ENCODE data around the gene FAM186B.

Gene FAM186B

GRCh38 chr12:49582201-49582600 is 23.2 kb downstream of the FAM186B start:
- H3F3A ChIP-seq (ENCODE audit: insufficient read depth, low read length): no peaks in the 10 kb centered on the region
- H3K36me3 ChIP-seq (ENCODE audit: insufficient read depth, low read length): peaks cover 11% of the 10 kb centered on the region; the same call in 1 of the 2 replicates
- TF ChIP-seq CTCF (IDR thresholded peaks at IDR 0.05; ENCODE audit: low read length) (no peak), EZH2 (IDR thresholded peaks at IDR 0.05; ENCODE audit: borderline replicate concordance, low read length) (no peak)
- no peaks in the 10 kb centered on the region for H3K27me3 ChIP-seq (ENCODE audit: insufficient read depth, low read length)
- H2AFZ ChIP-seq (ENCODE audit: low read length): no peak overlapping the region
- H3K27ac ChIP-seq (ENCODE audit: low read depth, low read length, poor library complexity, severe bottlenecking): no peak overlapping the region
- no peaks in the 10 kb centered on the region for H3K79me2 ChIP-seq (ENCODE audit: insufficient read depth, low read length)
- H3K4me2 ChIP-seq (ENCODE audit: low read length): no peak overlapping the region
- H3K9me3 ChIP-seq (ENCODE audit: low read length): no peaks in the 10 kb centered on the region
- H3K9ac ChIP-seq (ENCODE audit: low read length): no peak overlapping the region
- H4K20me1 ChIP-seq (ENCODE audit: insufficient read depth, low read length): no peaks in the 10 kb centered on the region
- H3K4me3 ChIP-seq (ENCODE audit: low read depth, low read length, poor library complexity, severe bottlenecking): no peak overlapping the region
- H3K4me1 ChIP-seq (ENCODE audit: insufficient read depth, low read length, severe bottlenecking): peaks cover 4% of the 10 kb centered on the region
- H3K9me2 ChIP-seq (ENCODE audit: low read depth, low read length): no peaks in the 10 kb centered on the region

- Histone ChIP-seq H3K79me2 (ENCODE audit: insufficient read depth, low read length) (no peaks in the 10 kb centered on the region), H3K27me3 (ENCODE audit: insufficient read depth, low read length) (no peaks in the 10 kb centered on the region), H3K9me2 (ENCODE audit: low read depth, low read length) (no peaks in the 10 kb centered on the region), H2AFZ (ENCODE audit: low read length) (no peak overlapping the region), H3K4me2 (ENCODE audit: low read length) (no peak overlapping the region), H3K9ac (ENCODE audit: low read length) (no peak overlapping the region), H3K4me3 (ENCODE audit: low read depth, low read length, poor library complexity, severe bottlenecking) (no peak overlapping the region), H3K9me3 (ENCODE audit: low read length) (no peaks in the 10 kb centered on the region), H4K20me1 (ENCODE audit: insufficient read depth, low read length) (no peaks in the 10 kb centered on the region), H3F3A (ENCODE audit: insufficient read depth, low read length) (no peaks in the 10 kb centered on the region), H3K36me3 (ENCODE audit: insufficient read depth, low read length) (peaks cover 16% of the 10 kb centered on the region; the same call in 1 of the 2 replicates), H3K27ac (ENCODE audit: low read depth, low read length, poor library complexity, severe bottlenecking) (no peak overlapping the region), H3K4me1 (ENCODE audit: insufficient read depth, low read length, severe bottlenecking) (peaks cover 4% of the 10 kb centered on the region)
- TF ChIP-seq EZH2 (IDR thresholded peaks at IDR 0.05; ENCODE audit: borderline replicate concordance, low read length) (no peak), CTCF (IDR thresholded peaks at IDR 0.05; ENCODE audit: low read length) (peak; percentile 89)
These were observed 24.6 kb downstream of the FAM186B start for GRCh38 chr12:49580572-49581535.

GRCh38 chr12:49578471-49579112 is 26.8 kb downstream of the FAM186B start:
- TF ChIP-seq CTCF (IDR thresholded peaks at IDR 0.05; ENCODE audit: low read length) (no peak), EZH2 (IDR thresholded peaks at IDR 0.05; ENCODE audit: borderline replicate concordance, low read length) (no peak)

More at GRCh38 chr12:49578471-49579112, 26.8 kb downstream of the FAM186B start:
- Histone ChIP-seq H3K36me3 (ENCODE audit: insufficient read depth, low read length) (peaks cover 29% of the 10 kb centered on the region), H3K27me3 (ENCODE audit: insufficient read depth, low read length) (no peaks in the 10 kb centered on the region), H3K4me3 (ENCODE audit: low read depth, low read length, poor library complexity, severe bottlenecking) (no peak overlapping the region), H3F3A (ENCODE audit: insufficient read depth, low read length) (no peaks in the 10 kb centered on the region), H3K9me2 (ENCODE audit: low read depth, low read length) (no peaks in the 10 kb centered on the region), H3K4me1 (ENCODE audit: insufficient read depth, low read length, severe bottlenecking) (peaks cover 4% of the 10 kb centered on the region), H3K4me2 (ENCODE audit: low read length) (no peak overlapping the region), H3K9ac (ENCODE audit: low read length) (no peak overlapping the region), H3K27ac (ENCODE audit: low read depth, low read length, poor library complexity, severe bottlenecking) (no peak overlapping the region), H3K79me2 (ENCODE audit: insufficient read depth, low read length) (no peaks in the 10 kb centered on the region), H3K9me3 (ENCODE audit: low read length) (no peaks in the 10 kb centered on the region), H4K20me1 (ENCODE audit: insufficient read depth, low read length) (no peaks in the 10 kb centered on the region), H2AFZ (ENCODE audit: low read length) (no peak overlapping the region)
